DMS 273 (cell line): ENCODE measurements around the gene TBX1.
"Not testable (repeated sequence)": the region's sequence is repeated elsewhere in the genome, so short reads cannot be mapped to it uniquely, and the experiment has no call there.

Source experiments
- DNase-seq: peaks from one replicate; lab custom pipeline; 2025; ENCODE audit not compliant: unreplicated experiment; lab: John Stamatoyannopoulos, UW

The TBX1 gene

DNA sequence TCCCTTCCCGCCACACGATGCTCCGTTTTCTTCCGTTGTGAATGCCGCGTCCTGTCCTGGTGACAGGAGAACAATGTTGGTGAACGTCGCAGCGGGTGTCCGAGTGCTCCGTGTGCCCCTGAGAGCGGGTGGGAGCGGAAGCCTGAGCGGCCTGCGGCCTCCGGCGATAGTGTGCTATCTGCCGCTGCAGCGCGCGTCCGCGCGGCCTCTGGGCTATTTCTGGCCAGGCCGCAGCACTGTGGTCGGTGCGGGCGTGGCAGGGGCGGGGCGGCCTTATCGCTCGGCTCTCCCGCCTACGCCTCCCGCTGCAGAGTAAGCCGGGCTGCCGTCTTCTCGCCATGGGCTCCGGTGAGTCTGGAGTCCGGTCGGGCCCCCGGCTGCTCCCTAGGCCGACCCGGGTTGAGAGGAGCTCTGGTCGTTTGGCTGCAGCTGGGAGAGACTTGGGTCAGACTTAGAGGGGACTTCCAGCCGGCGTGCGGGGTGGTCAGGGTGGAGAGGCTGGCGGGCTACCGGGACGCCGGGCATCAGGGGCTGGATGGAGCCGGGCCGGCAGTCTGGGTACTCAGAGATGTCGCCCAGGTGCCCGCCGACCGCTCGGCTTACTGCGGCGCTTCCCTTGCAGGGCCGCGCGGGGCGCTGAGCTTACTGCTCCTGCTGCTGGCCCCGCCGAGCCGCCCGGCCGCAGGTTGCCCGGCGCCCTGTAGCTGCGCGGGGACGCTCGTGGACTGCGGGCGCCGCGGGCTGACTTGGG is 37.2 kb upstream of the TBX1 start, which contains the start of gene GP1BB:
Gene GP1BB, plus strand, starts transcription at position 308 of the 751 bp plus-strand sequence. Its CDS starts 31 bp downstream, at position 339.
- no peak for DNase-seq

- no peak for DNase-seq
Measured at GRCh38 chr22:19723983-19724827, 36.4 kb upstream of the TBX1 start.

GRCh38 chr22:19724927-19725661 is 35.5 kb upstream of the TBX1 start:
- DNase-seq: no peak

GRCh38 chr22:19726064-19726788 is 34.4 kb upstream of the TBX1 start:
- not testable (repeated sequence) for DNase-seq

DNA sequence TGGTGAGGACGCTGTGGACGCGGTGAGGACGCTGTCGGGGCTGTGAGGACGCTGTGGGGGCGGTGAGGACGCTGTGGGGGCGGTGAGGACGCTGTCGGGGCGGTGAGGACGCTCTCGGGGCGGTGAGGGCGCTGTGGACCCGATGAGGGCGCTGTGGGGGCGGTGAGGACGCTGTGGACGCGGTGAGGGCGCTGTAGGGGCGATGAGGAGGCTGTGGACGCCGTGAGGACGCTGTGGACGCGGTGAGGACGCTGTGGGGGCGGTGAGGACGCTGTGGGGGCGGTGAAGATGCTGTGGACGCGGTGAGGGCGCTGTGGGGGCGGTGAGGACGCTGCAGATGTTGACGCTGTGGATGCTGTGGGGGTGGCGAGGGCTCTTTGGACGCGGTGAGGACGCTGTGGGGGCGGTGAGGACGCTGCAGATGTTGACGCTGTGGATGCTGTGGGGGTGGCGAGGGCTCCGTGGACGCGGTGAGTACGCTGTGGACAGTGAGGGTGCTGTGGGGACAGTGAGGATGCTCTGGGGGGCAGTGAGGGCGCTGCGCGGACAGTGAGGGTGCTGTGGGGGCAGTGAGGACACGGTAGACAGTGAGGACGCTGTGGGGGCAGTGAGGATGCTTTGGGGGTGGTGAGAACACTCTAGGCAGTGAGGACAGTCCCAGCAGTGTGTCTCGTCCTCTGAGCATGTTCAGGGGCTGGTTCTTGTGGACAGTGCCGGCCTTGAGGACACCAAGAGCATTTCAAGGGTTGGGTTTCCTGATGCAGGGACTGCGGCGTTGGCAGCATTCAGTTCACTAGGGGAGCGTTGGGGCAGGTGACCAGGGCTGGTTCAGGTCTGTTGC is 33.0 kb upstream of the TBX1 start:
- DNase-seq: no peak

GRCh38 chr22:19728271-19728670 is 32.3 kb upstream of the TBX1 start:
- DNase-seq: peak; percentile 45

GRCh38 chr22:19728836-19729235 is 31.7 kb upstream of the TBX1 start:
- DNase-seq: no peak

DNA sequence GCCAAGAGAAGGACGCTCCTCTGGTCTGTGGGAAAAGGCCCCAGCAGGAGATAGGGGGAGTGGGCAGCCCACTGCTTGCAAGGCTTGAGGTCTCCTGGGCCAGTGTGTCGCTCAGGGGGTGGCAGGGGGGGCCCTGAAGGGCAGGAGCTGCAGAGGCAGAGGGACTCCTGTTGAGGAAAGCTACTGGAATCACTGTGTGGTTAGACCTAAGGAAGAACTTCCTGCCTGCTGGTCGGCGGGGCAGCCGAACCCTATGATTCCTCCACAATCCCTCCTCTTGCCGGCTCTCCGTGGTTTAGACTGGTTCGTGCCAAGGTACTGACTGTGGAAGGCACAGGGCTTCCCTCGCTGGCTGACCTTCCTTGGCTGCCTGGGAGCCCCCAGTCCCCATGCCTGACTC is 31.1 kb upstream of the TBX1 start:
- no peak for DNase-seq

DNA sequence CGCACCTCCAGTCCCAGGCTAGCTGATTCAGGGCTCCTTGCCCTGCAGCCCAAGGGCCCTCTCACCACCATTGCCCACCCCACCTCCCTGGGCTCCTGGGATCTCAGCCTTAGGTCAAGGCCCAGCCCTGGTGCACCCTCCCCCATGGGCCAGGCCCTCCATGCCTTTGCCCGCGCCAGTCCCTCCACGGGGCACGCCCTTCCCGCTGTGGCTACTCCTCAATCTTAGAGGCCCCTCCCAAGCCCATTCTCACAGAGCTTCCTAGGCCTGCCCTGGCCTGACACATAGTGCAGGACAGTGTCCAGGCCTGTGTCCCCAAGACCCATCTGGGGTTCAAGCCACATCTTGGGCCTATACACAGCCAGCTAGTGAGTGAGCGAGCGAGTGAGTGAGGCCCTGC is 30.4 kb upstream of the TBX1 start:
- no peak for DNase-seq

GRCh38 chr22:19730655-19731360 is 29.8 kb upstream of the TBX1 start:
- peak; percentile 81 for DNase-seq

- no peak for DNase-seq
Measured at GRCh38 chr22:19731361-19732135, 29.0 kb upstream of the TBX1 start.

- DNase-seq: no peak
Measured at GRCh38 chr22:19732403-19733113, 28.0 kb upstream of the TBX1 start.

DNA sequence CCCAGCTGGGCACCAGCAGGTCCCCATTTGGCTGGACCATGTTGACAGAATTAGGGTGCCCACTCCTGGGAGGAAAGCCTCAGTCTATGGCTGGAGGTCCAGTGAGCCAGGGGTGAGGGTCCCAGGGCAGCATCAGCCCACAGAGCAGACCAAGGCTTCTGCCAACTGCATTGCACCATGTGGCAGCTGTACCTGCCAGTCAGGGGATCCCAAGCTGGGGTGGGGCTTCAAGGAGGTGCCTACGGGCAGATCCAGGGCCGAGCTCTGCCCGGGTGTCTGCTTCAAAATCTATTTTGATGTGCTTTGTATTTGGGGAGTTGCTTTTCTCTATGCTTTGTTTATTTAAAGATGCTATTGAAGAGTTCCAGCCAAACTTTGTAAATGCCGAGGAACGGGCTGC is 26.8 kb upstream of the TBX1 start:
- DNase-seq: no peak

GRCh38 chr22:19734163-19734562 is 26.4 kb upstream of the TBX1 start:
- no peak for DNase-seq

DNA sequence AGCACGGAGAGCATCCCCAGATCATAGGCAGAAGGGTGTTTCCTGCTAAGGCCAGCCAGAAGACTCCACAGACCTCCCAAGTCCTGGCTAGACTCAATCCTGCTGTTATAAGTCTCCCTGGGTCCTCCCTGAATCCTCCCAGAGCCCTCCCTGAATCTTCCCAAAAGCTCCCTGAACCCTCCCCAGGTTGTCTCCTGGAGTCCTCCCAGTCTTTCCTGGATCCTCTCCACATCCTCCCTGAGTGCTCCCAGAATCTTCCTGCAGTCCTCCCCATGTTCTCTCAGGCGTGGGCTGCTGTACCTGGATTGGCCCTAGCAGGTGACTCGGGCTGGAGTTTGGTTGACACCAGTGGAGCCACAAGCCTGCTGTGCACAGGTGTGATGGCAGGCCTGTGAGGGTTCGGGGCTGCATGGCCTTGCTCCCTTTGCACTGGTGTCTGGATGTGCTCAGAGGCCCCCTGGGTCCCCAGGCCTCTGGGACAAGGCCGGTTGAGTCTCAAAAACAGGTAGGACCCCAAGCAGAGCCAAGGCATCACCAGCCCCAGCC is 25.7 kb upstream of the TBX1 start:
- no peak for DNase-seq

GRCh38 chr22:19735665-19736510 is 24.7 kb upstream of the TBX1 start:
- no peak for DNase-seq
